H1 (cell line): ENCODE results near the gene MAPK8.

Experiments
- ASH2L ChIP-seq: fragments of 200-600, 300-600 bp; sonication (generic); IDR thresholded peaks from one replicate; pipeline ENCODE4 v1.7.1; 2017; ENCODE audit warnings: low read length
- ATF2 ChIP-seq: IDR thresholded peaks from 2 replicates; pipeline ENCODE4 v1.6.1; 2012; ENCODE audit warnings: low read length, inconsistent platforms
- CTCF ChIP-seq, 3 experiments: IDR thresholded peaks; 1 replicate in 2 of 3; 2 replicates in 1 of 3; pipeline versions ENCODE4 v1.5.1 to v1.6.1; 2011; ENCODE audit warnings: low read length in 3 of 3, mild to moderate bottlenecking in 3 of 3, inconsistent platforms in 2 of 3, low read depth in 1 of 3, moderate library complexity in 1 of 3; ENCODE audit not compliant: insufficient read depth in 1 of 3; ENCODE audit errors: control extremely low read depth in 1 of 3
- MAFK ChIP-seq: IDR thresholded peaks from 2 replicates; pipeline ENCODE4 v1.6.1; 2012; ENCODE audit warnings: low read depth, mild to moderate bottlenecking, improper control_type of control experiment, low read length
- POLR2A ChIP-seq, 2 experiments: IDR thresholded peaks; 1 replicate in 1 of 2; 2 replicates in 1 of 2; pipeline ENCODE4 v1.6.1; 2011; ENCODE audit warnings: low read depth in 2 of 2, low read length in 2 of 2, mild to moderate bottlenecking in 2 of 2; ENCODE audit errors: control extremely low read depth in 1 of 2
- SAP30 ChIP-seq: fragments of 300-600 bp; sonication (generic); IDR thresholded peaks from 2 replicates; pipeline ENCODE4 v1.7.1; 2012; ENCODE audit warnings: low read length, moderate library complexity, mild to moderate bottlenecking, inconsistent platforms; ENCODE audit not compliant: insufficient read depth, insufficient replicate concordance
- TAF1 ChIP-seq: IDR thresholded peaks from 2 replicates; pipeline ENCODE4 v1.6.1; 2011; ENCODE audit warnings: mild to moderate bottlenecking, low read depth, low read length

GRCh38 chr10:48454302-48455054 lies 148.0 kb downstream of the MAPK8 start:
- TF ChIP-seq TAF1 (no peak), POLR2A (IDR thresholded peaks at IDR 0.05; ENCODE audit: control extremely low read depth in 1 of 2, low read depth in 2 of 2, low read length in 2 of 2) (no peak), ASH2L (no peak), CTCF (IDR thresholded peaks at IDR 0.05; ENCODE audit: control extremely low read depth in 1 of 3, insufficient read depth in 1 of 3, low read depth in 1 of 3, low read length in 3 of 3) (no peak), SAP30 (no peak), ATF2 (no peak), MAFK (no peak)
